Measurements from ENCODE around the gene OGDHL. TPM values are rescaled to one million over a fixed set of nuclear protein-coding genes. Genes with fewer than 3 reads are reported as not detected.
A peak's percentile ranks its signal among the peaks of the same experiment; 100 is the strongest.
"Not testable (repeated sequence)": the region's sequence is repeated elsewhere in the genome, so short reads cannot be mapped to it uniquely, and the experiment has no call there.

OGDHL gene
- total and polyA plus RNA-seq, 3 donors from 2014 or later = 6.4 to 16.6 (median 10.7) TPM

- DNase-seq = no peak
- TF ChIP-seq CTCF (IDR thresholded peaks at IDR 0.05) (no peak), POLR2A (IDR thresholded peaks at IDR 0.05) (no peak)
- Histone ChIP-seq H3K36me3 (ENCODE audit: low read depth, missing control alignments) (no peaks in the 10 kb centered on the region), H3K27me3 (no peaks in the 10 kb centered on the region), H3K4me3 (no peak overlapping the region), H3K4me1 (no peaks in the 10 kb centered on the region), H3K27ac (no peak overlapping the region), H3K9me3 (no peaks in the 10 kb centered on the region)
- WGBS, 2 donors = 71 to 78% methylated on average over 2 of the region's 2 CpGs
- intact Hi-C loops (cut with DNase I; ENCODE audit: low total_unique reads) = no loop called here
These were observed 12.9 kb upstream of the OGDHL start for GRCh38 chr10:49775014-49775413.

- intact Hi-C loops (cut with DNase I; ENCODE audit: low total_unique reads); DNase-seq; H3K4me3 ChIP-seq; H3K36me3 ChIP-seq (ENCODE audit: low read depth, missing control alignments); H3K4me1 ChIP-seq; H3K9me3 ChIP-seq; H3K27me3 ChIP-seq; H3K27ac ChIP-seq: not testable (repeated sequence)
- WGBS, 2 donors = 41 to 53% methylated on average over 5 of the region's 5 CpGs
These were observed 10.8 kb upstream of the OGDHL start for GRCh38 chr10:49772944-49773343.

GRCh38 chr10:49771046-49771445, 8.9 kb upstream of the OGDHL start:
- H3K36me3 ChIP-seq (ENCODE audit: low read depth, missing control alignments); H3K9me3 ChIP-seq; DNase-seq; H3K4me3 ChIP-seq; H3K27ac ChIP-seq; H3K4me1 ChIP-seq; H3K27me3 ChIP-seq; intact Hi-C loops (cut with DNase I; ENCODE audit: low total_unique reads): not testable (repeated sequence)
- 56 to 59% methylated on average over 11 of the region's 11 CpGs for WGBS, 2 donors

GRCh38 chr10:49769692-49770091, 7.6 kb upstream of the OGDHL start:
- H3K4me3 ChIP-seq = peak overlapping the region in 1 of 2 donors; percentile 53
- H3K36me3 ChIP-seq (ENCODE audit: low read depth, missing control alignments) = no peaks in the 10 kb centered on the region
- DNase-seq = no peak
- no peaks in the 10 kb centered on the region for H3K4me1 ChIP-seq
- 57 to 72% methylated on average over 8 of the region's 8 CpGs for WGBS, 2 donors
- no peaks in the 10 kb centered on the region for H3K27me3 ChIP-seq
- H3K9me3 ChIP-seq = no peaks in the 10 kb centered on the region
- no peak for TF ChIP-seq CTCF (IDR thresholded peaks at IDR 0.05)
- TF ChIP-seq POLR2A (IDR thresholded peaks at IDR 0.05) = no peak
- H3K27ac ChIP-seq = no peak overlapping the region
- intact Hi-C loops (cut with DNase I; ENCODE audit: low total_unique reads) = no loop called here

- WGBS, 2 donors = 6 to 16% methylated on average over 4 to 44 of the region's 45 CpGs
- H3K27me3 ChIP-seq = no peaks in the 10 kb centered on the region
- H3K4me1 ChIP-seq = no peaks in the 10 kb centered on the region
- peak overlapping the region; percentile 25 to 53 for H3K4me3 ChIP-seq
- intact Hi-C loops (cut with DNase I; ENCODE audit: low total_unique reads) = no loop called here
- DNase-seq = no peak
- no peak for TF ChIP-seq POLR2A (IDR thresholded peaks at IDR 0.05)
- no peak for TF ChIP-seq CTCF (IDR thresholded peaks at IDR 0.05)
- no peaks in the 10 kb centered on the region for H3K9me3 ChIP-seq
- no peak overlapping the region for H3K27ac ChIP-seq
- H3K36me3 ChIP-seq (ENCODE audit: low read depth, missing control alignments) = no peaks in the 10 kb centered on the region
These were observed 6.6 kb upstream of the OGDHL start for GRCh38 chr10:49768731-49769130.

- WGBS, 2 donors = 2% methylated on average over 27 of the region's 38 CpGs; no CpG with 5 or more reads in 1 of the 2 donors
- DNase-seq = no peak
- intact Hi-C loops (cut with DNase I; ENCODE audit: low total_unique reads) = no loop called here
These were observed 6.2 kb upstream of the OGDHL start for GRCh38 chr10:49768329-49768728.

More at GRCh38 chr10:49768329-49768728, 6.2 kb upstream of the OGDHL start:
- H3K4me1 ChIP-seq = no peaks in the 10 kb centered on the region
- no peak overlapping the region for H3K27ac ChIP-seq
- no peaks in the 10 kb centered on the region for H3K27me3 ChIP-seq
- H3K36me3 ChIP-seq (ENCODE audit: low read depth, missing control alignments) = no peaks in the 10 kb centered on the region
- H3K4me3 ChIP-seq = peak overlapping the region; percentile 25 to 53
- no peaks in the 10 kb centered on the region for H3K9me3 ChIP-seq
- TF ChIP-seq POLR2A (IDR thresholded peaks at IDR 0.05) = no peak
- TF ChIP-seq CTCF (IDR thresholded peaks at IDR 0.05) = no peak
